ENCODE measurements around the gene ATOH8. TPM values are rescaled to one million over a fixed set of nuclear protein-coding genes. Genes with fewer than 3 reads are reported as not detected.

Gene ATOH8
- polyA plus RNA-seq, 1 of the 3 experiments (the other 2 are of a cell fraction), result 5.6 TPM

DNA sequence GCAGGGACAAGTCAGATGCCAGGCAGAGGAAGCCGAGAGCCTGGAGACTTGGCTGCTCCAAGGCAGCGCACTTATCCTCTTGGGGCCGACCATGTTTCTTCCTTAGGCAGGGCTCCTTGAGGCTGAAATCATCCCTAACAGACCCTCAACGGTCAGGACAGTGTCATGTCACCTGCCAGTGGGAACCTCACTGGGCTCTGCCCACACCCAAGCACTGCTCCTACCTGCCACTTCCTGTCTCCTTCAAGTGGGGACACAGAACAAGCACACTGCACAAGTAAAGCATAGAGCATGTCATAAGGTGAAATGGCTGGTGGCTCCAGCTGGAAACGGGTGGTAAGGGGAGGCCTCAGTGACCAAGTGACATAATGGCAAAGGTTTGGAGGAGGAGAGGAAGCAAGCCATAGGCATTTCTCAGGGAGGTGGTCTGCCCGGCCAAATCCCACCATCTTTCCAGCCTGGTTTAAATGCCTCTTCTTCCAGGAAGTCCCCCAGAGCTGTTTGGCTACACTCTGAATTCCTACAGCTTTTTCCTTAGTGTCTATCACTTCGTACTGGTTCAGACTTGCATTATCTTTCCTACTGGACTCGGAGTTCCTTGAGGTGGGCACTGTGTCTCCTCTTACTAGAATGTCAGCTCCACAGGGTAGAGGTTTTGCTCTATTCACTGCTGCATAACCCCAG, 7.3 kb upstream of the ATOH8 start (continued):
- TF ChIP-seq, protein P1, sequence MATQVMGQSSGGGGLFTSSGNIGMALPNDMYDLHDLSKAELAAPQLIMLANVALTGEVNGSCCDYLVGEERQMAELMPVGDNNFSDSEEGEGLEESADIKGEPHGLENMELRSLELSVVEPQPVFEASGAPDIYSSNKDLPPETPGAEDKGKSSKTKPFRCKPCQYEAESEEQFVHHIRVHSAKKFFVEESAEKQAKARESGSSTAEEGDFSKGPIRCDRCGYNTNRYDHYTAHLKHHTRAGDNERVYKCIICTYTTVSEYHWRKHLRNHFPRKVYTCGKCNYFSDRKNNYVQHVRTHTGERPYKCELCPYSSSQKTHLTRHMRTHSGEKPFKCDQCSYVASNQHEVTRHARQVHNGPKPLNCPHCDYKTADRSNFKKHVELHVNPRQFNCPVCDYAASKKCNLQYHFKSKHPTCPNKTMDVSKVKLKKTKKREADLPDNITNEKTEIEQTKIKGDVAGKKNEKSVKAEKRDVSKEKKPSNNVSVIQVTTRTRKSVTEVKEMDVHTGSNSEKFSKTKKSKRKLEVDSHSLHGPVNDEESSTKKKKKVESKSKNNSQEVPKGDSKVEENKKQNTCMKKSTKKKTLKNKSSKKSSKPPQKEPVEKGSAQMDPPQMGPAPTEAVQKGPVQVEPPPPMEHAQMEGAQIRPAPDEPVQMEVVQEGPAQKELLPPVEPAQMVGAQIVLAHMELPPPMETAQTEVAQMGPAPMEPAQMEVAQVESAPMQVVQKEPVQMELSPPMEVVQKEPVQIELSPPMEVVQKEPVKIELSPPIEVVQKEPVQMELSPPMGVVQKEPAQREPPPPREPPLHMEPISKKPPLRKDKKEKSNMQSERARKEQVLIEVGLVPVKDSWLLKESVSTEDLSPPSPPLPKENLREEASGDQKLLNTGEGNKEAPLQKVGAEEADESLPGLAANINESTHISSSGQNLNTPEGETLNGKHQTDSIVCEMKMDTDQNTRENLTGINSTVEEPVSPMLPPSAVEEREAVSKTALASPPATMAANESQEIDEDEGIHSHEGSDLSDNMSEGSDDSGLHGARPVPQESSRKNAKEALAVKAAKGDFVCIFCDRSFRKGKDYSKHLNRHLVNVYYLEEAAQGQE (IDR thresholded peaks at IDR 0.05; ENCODE audit: low read depth, low read length), result no peak
- TF ChIP-seq TEAD4 (IDR thresholded peaks at IDR 0.05; ENCODE audit: borderline replicate concordance, insufficient read depth), result no peak
- TF ChIP-seq NRF1 (IDR thresholded peaks at IDR 0.05; ENCODE audit: low read depth, low read length), result no peak
- no peak for TF ChIP-seq MXI1 (IDR thresholded peaks at IDR 0.05; ENCODE audit: low read depth, low read length)
- TF ChIP-seq FOXJ3 (CRISPR knock-in tag; IDR thresholded peaks at IDR 0.05), result no peak
- no peak for TF ChIP-seq MAX (IDR thresholded peaks at IDR 0.05; ENCODE audit: low read depth)
- no peak for TF ChIP-seq IRF3 (IDR thresholded peaks at IDR 0.05; ENCODE audit: low read depth, low read length)

- H3F3A ChIP-seq (replicated peaks; ENCODE audit: insufficient read depth), result peaks cover 16% of the 10 kb centered on the region
- no peaks in the 10 kb centered on the region for H3K27me3 ChIP-seq (ENCODE audit: insufficient read depth)
- no peak overlapping the region for H2AFZ ChIP-seq (ENCODE audit: low read depth)
- peaks cover 43 to 51% of the 10 kb centered on the region in 2 experiments for H3K4me1 ChIP-seq (ENCODE audit: control insufficient read depth in 1 of 2, insufficient read depth in 2 of 2, low read depth in 1 of 2, low read length in 1 of 2)
- no peak overlapping the region for H3K4me2 ChIP-seq
- no peaks in the 10 kb centered on the region for H3K9me3 ChIP-seq
- no peak for DNase-seq
- H3K79me2 ChIP-seq (ENCODE audit: insufficient read depth), result no peaks in the 10 kb centered on the region
- no peaks in the 10 kb centered on the region for H4K20me1 ChIP-seq (ENCODE audit: insufficient read depth)
- TF ChIP-seq FOSL2 (IDR thresholded peaks at IDR 0.05; ENCODE audit: borderline replicate concordance, low read depth), result no peak
- TF ChIP-seq, protein P1 (IDR thresholded peaks at IDR 0.05; ENCODE audit: low read depth, low read length), result no peak
- no peak for TF ChIP-seq TCF12 (IDR thresholded peaks at IDR 0.05)
- TF ChIP-seq FOXJ3 (CRISPR knock-in tag; IDR thresholded peaks at IDR 0.05), result no peak
- no peak for TF ChIP-seq JUND (IDR thresholded peaks at IDR 0.05)
- TF ChIP-seq NFIC (IDR thresholded peaks at IDR 0.05; ENCODE audit: borderline replicate concordance), result no peak
- TF ChIP-seq USF1 (IDR thresholded peaks at IDR 0.05; ENCODE audit: borderline replicate concordance, low read depth), result no peak
- TF ChIP-seq MAX (IDR thresholded peaks at IDR 0.05; ENCODE audit: low read depth), result no peak
- no peaks in the 10 kb centered on the region for H3K36me3 ChIP-seq (replicated peaks in 1 of 2; ENCODE audit: control insufficient read depth in 1 of 2, insufficient read depth in 2 of 2, low read length in 1 of 2)
- ChIA-PET POLR2A (no interaction called here), CTCF (interaction anchor here (0.7 to 34.7 kb wide), 10 partner anchors 9 to 68 kb away, joined by 3 to 626 read pairs (median 4); no protein-coding TSS in a partner anchor)
- no peak overlapping the region for H3K27ac ChIP-seq (ENCODE audit: low read depth in 2 of 2, low read length in 1 of 2)
- 98% methylated on average over 3 of the region's 3 CpGs for WGBS (ENCODE audit: low lambda C conversion rate)
- H3K9me2 ChIP-seq, result no peaks in the 10 kb centered on the region
- no peak overlapping the region for H3K4me3 ChIP-seq (ENCODE audit: low read depth in 2 of 2, low read length in 1 of 2)
- H3K9ac ChIP-seq, result no peak overlapping the region
These were observed 6.3 kb upstream of the ATOH8 start for GRCh38 chr2:85747441-85747840.

All from SK-N-SH (cell line).